Fibroblast of the aortic adventitia (primary cell): ENCODE data around the gene RHOU. TPM values are rescaled to one million over a fixed set of nuclear protein-coding genes. Genes with fewer than 3 reads are reported as not detected.

Experiments
- DNase-seq: peaks from one replicate; pipeline ENCODE4 v3.0.0-alpha.2; 2010; ENCODE audit warnings: low read depth
- H3K4me3 ChIP-seq: 2 replicates; pipeline ENCODE4 v1.5.1; 2011; ENCODE audit warnings: low read depth, mild to moderate bottlenecking, control low read depth, low read length, moderate library complexity
- CTCF ChIP-seq: IDR thresholded peaks from 2 replicates; pipeline ENCODE4 v1.5.1; 2011; ENCODE audit warnings: mild to moderate bottlenecking, low read length, control low read depth, inconsistent platforms; ENCODE audit not compliant: insufficient read depth
- total RNA-seq: library from RNA; depleted of rRNA; stranded (reverse); fragments of >200 nt; gene quantifications from 2 replicates; pipeline ENCODE4 v1.2.3, GENCODE V29; 2012; ENCODE audit warnings: low replicate concordance

RHOU gene
- total RNA-seq, 1 donor, result 4.2 TPM

- no peak for DNase-seq
- H3K4me3 ChIP-seq, result no peak overlapping the region
- no peak for TF ChIP-seq CTCF
Observed at GRCh38 chr1:228754646-228755268, 19.5 kb downstream of the RHOU start.

GRCh38 chr1:228755800-228756199 is 20.5 kb downstream of the RHOU start:
- TF ChIP-seq CTCF, result no peak
- DNase-seq, result no peak
- H3K4me3 ChIP-seq, result no peak overlapping the region

GRCh38 chr1:228756457-228756856 is 21.2 kb downstream of the RHOU start:
- H3K4me3 ChIP-seq, result no peak overlapping the region
- TF ChIP-seq CTCF, result no peak
- no peak for DNase-seq

- TF ChIP-seq CTCF, result no peak
- H3K4me3 ChIP-seq, result no peak overlapping the region
- DNase-seq, result no peak
Observed at GRCh38 chr1:228758447-228758846, 23.2 kb downstream of the RHOU start.

GRCh38 chr1:228760979-228761378 is 25.7 kb downstream of the RHOU start:
- TF ChIP-seq CTCF, result no peak
- no peak for DNase-seq
- no peak overlapping the region for H3K4me3 ChIP-seq

GRCh38 chr1:228763561-228763960 is 28.3 kb downstream of the RHOU start:
- TF ChIP-seq CTCF, result no peak
- no peak overlapping the region for H3K4me3 ChIP-seq

More at GRCh38 chr1:228763561-228763960, 28.3 kb downstream of the RHOU start:
- no peak for DNase-seq
